Measurements from ENCODE around the gene INSRR. TPM values are rescaled to one million over a fixed set of nuclear protein-coding genes. Genes with fewer than 3 reads are reported as not detected.

Gene INSRR
- total RNA-seq, 1 donor from 2014 or later, result 1.7 TPM

DNA sequence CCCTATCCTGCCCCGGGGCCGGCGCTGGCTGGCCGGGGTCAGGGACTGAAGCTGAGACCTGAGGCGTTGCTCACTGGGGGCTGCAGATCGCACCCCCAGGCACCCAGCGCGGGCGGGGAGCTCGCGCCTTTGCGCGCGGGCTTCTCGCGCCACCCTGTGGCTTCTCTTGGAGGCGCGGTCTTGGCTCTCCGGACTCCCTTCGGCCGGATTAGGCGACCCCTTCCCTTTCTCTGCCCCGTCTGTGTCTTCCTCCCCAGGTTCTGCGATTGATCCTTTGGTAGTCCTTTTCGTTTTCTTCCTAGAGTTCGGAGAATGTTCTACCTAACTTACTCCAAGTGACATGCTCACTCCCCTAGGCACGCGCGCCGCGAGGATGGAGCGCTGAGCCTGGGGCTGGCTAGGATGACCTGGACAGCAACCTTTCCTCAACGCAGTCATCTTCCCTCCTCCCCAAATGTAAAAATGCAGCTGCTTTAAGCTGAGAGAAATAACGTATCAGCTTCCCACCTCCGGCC, 1.3 kb upstream of the INSRR start:
- peak overlapping the region; percentile 88 for H3K4me3 Mint-ChIP-seq
- H3K27me3 Mint-ChIP-seq, result peaks cover 82% of the 10 kb centered on the region
- no peak overlapping the region for H3K27ac Mint-ChIP-seq
- H3K36me3 Mint-ChIP-seq, result no peaks in the 10 kb centered on the region
- no peaks in the 10 kb centered on the region for H3K9me3 Mint-ChIP-seq
- peaks cover 40% of the 10 kb centered on the region for H3K4me1 Mint-ChIP-seq (ENCODE audit: unreplicated experiment)
- DNase-seq (ENCODE audit: extremely low spot score, unreplicated experiment), result no peak
- TF ChIP-seq, protein P1, sequence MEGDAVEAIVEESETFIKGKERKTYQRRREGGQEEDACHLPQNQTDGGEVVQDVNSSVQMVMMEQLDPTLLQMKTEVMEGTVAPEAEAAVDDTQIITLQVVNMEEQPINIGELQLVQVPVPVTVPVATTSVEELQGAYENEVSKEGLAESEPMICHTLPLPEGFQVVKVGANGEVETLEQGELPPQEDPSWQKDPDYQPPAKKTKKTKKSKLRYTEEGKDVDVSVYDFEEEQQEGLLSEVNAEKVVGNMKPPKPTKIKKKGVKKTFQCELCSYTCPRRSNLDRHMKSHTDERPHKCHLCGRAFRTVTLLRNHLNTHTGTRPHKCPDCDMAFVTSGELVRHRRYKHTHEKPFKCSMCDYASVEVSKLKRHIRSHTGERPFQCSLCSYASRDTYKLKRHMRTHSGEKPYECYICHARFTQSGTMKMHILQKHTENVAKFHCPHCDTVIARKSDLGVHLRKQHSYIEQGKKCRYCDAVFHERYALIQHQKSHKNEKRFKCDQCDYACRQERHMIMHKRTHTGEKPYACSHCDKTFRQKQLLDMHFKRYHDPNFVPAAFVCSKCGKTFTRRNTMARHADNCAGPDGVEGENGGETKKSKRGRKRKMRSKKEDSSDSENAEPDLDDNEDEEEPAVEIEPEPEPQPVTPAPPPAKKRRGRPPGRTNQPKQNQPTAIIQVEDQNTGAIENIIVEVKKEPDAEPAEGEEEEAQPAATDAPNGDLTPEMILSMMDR (conservative IDR thresholded peaks at IDR 0.05), result peak; percentile 86

DNA sequence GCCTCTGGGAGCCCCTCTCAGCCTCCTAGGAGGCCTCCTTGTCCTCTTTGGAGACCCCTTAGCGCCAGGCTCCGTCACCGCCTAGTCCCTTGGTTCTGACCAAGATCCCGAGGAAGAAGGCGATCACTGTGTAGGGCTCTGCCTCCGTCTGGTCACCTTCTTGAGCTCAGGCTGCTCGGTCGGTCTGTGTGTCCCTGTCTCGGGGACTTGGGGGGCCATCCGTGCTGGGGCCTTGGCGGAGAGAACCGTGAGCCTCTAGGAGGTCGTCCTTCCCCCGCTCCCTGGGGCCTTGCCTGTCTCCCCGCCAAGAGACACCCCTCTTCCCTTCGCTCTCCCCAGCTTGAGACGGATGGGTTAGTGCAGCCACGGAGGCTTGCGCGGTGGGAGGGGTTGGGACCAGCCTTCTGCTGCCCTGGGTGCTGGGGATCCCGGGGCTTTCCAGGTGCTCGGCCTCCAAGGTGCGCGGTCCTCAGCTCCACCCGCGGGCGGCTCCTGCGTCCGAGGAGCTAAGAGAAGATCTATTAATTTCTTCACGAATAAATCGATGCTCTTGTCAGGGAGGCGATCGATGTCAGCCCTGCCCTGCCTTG, 701 bp upstream of the INSRR start:
- H3K9me3 Mint-ChIP-seq, result no peaks in the 10 kb centered on the region
- H3K4me3 Mint-ChIP-seq, result peak overlapping the region; percentile 88
- DNase-seq (ENCODE audit: extremely low spot score, unreplicated experiment), result no peak
- H3K27ac Mint-ChIP-seq, result no peak overlapping the region
- no peaks in the 10 kb centered on the region for H3K36me3 Mint-ChIP-seq
- H3K27me3 Mint-ChIP-seq, result peaks cover 83% of the 10 kb centered on the region
- TF ChIP-seq, protein P1 (conservative IDR thresholded peaks at IDR 0.05), result no peak
- peaks cover 39% of the 10 kb centered on the region for H3K4me1 Mint-ChIP-seq (ENCODE audit: unreplicated experiment)

DNA sequence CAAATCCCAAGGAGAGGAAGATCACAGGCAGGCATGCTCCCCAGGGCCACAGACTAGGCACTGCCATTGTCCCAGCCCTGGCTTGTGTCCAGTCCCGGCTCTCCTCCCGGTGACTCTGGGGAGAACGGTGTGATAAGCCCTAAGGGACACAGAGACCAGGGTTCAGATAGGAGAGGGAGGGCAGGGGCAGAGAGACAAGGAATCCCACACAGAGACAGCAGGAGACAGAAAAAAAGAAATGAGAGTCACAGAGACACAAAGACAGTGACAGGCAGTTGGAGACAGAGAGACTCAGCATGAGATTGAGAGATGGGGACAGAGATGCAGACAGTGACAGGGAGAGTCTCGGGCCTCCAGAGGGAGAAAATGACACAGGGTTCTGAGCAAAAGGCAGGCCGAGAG, 361 bp downstream of the INSRR start:
- no peaks in the 10 kb centered on the region for H3K36me3 Mint-ChIP-seq
- no peak for DNase-seq (ENCODE audit: extremely low spot score, unreplicated experiment)
- H3K9me3 Mint-ChIP-seq, result no peaks in the 10 kb centered on the region
- H3K4me3 Mint-ChIP-seq, result peak overlapping the region; percentile 83
- peaks cover 33% of the 10 kb centered on the region for H3K4me1 Mint-ChIP-seq (ENCODE audit: unreplicated experiment)
- H3K27ac Mint-ChIP-seq, result peak overlapping the region; percentile 35
- TF ChIP-seq, protein P1 (conservative IDR thresholded peaks at IDR 0.05), result no peak
- H3K27me3 Mint-ChIP-seq, result peaks cover 82% of the 10 kb centered on the region

DNA sequence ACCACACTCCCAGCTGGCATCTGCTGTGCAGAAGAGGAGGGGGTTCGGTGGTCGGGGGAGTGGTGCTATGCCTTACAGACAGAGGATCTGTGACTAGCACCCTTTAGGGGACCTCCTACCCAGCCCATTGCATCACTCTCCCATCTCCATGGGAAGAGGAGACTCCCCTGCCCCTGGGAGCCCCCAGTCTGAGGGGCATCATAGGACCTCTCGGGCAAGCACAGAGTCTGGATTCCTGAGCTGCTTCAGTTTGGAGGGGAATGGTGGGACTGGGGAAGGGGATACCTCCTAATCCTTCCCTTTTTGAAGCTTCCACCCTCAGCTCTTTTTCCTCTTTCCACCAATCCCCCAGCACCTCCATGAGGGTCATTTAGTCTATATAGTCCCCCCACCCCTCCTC, 1.4 kb downstream of the INSRR start:
- H3K4me1 Mint-ChIP-seq (ENCODE audit: unreplicated experiment), result peaks cover 29% of the 10 kb centered on the region
- no peak overlapping the region for H3K27ac Mint-ChIP-seq
- H3K27me3 Mint-ChIP-seq, result peaks cover 82% of the 10 kb centered on the region
- no peak for DNase-seq (ENCODE audit: extremely low spot score, unreplicated experiment)
- H3K9me3 Mint-ChIP-seq, result no peaks in the 10 kb centered on the region
- TF ChIP-seq, protein P1 (conservative IDR thresholded peaks at IDR 0.05), result no peak
- H3K4me3 Mint-ChIP-seq, result no peak overlapping the region
- no peaks in the 10 kb centered on the region for H3K36me3 Mint-ChIP-seq

DNA sequence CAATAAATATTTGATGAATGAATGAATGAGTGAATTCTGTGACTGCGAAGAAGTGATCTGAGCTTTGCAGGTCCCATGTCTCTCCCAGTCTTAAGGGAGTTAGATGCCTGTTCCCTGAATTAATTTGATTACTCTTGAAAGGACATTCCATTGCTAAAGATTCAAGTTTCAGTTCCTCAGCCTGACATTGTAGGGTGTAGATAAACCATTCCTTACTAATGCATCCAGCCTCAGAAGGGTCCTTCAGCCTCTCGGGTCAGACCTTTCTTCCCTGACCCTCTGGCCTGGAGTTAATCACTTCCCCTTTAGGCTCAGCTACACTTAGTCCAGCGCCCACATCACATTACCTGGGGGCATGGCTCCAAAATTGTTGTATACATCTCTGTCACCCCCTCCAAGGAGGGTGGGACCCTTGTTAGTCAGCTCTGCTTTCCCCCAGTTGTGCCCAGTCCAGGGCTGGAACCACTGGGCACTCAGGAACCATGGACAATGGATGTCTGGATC, 2.6 kb downstream of the INSRR start:
- Mint-ChIP-seq H3K9me3 (no peaks in the 10 kb centered on the region), H3K27me3 (peaks cover 77% of the 10 kb centered on the region), H3K4me3 (no peak overlapping the region), H3K36me3 (no peaks in the 10 kb centered on the region), H3K4me1 (ENCODE audit: unreplicated experiment) (peaks cover 34% of the 10 kb centered on the region), H3K27ac (no peak overlapping the region)
- TF ChIP-seq, protein P1 (conservative IDR thresholded peaks at IDR 0.05), result no peak
- DNase-seq (ENCODE audit: extremely low spot score, unreplicated experiment), result no peak

Measured in type B pancreatic cell (in vitro differentiated cells).